HG03520 (cell line): ENCODE measurements around the gene COG3.

ENCODE experiments used
- ATAC-seq: cut with Tn5 transposase; IDR thresholded peaks from one replicate; pipeline ENCODE4 v1.9.1; 2021; ENCODE audit warnings: mild to moderate bottlenecking, moderate library complexity; ENCODE audit not compliant: unreplicated experiment

The COG3 gene

DNA sequence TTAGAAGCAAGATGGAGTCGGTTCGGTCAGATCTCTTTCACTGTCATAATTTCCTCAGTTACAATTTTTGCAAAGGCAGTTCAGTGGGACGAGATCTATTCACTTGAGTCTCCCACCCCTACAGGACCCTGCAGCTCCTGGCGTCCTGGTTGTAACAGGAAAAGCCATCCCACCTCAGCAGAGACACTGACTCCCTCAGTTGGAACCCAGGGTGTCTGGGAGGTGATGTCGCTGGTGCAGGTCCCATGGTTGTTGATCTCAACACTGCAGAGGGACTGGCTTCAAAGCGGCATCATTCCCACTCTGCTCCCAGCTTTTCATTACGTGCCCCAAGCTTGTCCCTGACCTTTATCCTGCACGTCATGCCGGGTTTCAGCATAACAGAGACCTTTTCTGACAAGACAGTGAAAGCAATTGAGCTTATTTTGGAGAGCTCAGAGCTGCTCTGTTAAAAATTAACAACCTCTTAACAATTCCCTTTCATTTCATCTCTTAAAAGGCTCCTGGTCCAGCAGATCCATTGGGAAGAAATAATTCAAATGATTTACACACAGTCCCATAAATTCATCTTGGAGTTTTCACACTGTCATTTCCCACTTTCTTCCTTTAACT, 17.6 kb upstream of the COG3 start:
- ATAC-seq = no peak

DNA sequence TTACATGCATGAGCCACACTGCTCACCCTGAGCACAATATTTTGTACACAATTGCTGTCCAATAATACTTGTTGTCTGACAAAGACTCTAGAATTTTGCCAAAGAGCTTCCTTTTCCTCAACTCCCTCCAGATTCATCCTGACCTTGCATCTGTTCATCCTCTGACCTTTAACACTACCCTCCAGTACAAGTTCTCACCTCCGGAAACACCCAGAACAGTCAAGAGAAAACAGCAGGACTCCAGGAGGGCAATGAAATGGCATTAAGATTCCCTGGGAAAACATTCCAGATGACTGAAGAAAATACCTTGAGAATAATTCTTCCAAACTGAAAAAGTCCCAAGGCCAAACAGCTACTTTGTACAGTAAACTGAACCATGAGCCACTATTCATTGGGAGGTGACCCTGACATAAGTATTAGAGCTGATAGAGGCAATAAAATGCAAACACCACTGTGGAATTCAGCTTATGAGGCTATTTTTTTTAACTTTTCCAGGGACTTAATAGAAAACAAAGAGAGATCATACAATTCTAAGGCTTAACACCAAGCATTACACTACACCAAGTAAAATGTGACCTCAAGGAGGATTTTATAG, 15.7 kb upstream of the COG3 start:
- ATAC-seq = no peak

DNA sequence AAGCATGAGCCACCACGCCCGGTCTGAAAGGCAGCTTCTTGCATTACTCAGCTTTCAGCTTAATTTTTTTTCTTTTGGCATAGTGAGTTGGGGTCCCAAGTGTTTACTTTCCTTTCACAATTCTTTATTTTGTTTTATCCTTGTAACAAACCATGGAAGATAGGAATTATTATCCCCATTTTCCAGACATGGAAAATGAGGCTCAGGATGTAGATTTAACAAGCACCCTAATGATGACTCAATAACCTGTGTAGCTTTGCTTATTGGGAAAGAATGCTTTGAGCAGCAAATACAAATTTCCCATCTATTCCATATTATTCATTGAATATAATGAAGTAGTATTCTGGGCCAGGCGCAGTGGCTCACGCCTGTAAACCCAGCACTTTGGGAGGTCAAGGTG, 13.5 kb upstream of the COG3 start:
- no peak for ATAC-seq

DNA sequence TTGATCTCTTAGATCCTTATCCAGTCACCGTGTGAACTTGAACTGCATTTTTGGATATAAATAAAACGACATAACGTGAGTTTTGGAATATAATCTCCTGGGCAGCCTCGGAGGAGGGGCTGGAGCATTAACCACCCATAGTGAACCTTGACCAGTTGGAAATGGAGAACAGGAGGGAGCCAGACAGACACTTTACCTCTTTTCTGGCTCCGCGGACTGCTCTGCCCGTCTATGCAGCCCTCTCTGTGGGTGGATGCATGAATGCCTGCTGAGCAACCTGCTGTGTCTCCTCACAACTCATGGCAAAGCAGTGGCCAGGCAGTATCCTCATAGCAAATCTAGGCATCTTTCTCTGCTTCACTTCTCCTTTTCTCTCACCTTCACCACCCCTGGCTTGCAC, 10.5 kb upstream of the COG3 start:
- ATAC-seq = no peak

DNA sequence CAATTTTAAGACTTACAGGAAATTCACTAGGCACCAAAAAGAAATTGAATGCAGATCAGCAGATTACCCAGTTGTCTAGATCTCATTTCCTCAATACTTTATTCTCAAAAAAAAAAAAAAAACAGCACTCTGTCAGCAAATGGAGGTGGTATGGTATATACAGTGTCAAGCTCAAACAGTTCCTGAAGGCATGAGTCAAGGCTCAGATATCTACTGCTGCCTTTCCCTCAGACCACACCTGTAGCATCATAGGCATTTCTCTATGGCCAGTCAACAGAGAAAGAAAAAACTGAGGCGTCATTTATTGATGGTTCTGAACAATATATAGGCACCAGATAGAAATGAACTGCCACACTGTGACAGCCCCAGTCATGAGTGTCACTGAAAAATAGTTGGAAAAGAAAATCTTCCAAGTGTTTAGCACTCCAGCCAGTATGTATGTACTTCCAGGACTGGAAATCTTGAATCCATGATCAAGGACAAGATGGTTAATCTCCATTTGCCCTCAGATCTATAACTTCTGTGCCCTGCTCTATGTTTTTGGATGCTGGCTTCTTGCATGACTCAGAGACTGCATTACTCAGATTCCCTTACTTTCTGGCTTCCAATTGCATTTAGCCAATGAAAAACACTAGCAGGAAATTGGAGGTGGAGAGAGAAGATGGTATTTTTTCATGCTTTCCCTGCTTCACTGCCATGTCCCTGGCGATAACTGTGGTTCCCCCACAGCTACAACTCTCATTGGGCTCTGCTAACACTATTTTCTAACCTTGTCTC, 8.4 kb upstream of the COG3 start:
- ATAC-seq = no peak

DNA sequence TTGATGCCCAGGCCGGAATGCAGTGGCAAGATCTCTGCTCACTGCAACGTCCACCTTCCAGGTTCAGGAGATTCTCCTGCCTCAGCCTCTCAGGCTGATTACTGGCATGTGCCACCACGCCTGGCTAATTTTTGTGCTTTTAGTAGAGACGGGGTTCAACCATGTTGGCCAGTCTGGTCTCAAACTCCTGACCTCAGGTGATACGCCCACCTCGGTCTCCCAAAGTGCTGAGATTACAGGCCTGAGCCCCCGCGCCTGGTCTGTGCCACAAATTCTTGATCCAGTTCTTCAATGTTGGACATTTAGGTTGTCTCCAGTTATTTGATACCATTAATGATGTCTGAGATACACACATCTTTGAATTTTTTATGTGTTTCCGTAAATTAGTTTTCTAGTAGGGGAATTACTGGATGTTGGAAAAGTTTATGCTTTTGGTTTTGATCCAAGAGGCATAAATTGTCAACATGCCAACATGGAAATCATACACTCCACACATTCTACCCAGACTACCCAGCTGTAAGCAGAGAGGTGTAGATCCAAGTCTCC, 525 bp upstream of the COG3 start:
- ATAC-seq = no peak

DNA sequence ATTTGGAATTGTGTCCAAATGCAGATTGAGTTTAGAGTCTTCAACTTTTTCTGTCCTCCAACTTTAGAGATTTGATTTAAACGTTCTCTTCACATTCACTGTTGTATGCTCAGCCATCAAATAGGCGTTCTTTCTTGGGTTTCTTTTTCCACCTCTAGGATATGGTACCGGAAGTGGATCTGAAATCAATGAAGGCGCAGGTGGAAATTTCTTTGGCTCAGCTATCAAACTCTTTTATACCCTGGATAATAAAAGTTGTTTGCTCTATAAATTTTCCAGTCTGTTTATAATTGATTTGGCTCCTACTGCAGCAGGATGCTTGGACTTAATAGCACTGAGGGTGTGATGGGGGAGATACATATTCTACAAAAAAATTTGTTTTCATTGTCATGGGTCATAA, 1.6 kb downstream of the COG3 start:
- no peak for ATAC-seq

DNA sequence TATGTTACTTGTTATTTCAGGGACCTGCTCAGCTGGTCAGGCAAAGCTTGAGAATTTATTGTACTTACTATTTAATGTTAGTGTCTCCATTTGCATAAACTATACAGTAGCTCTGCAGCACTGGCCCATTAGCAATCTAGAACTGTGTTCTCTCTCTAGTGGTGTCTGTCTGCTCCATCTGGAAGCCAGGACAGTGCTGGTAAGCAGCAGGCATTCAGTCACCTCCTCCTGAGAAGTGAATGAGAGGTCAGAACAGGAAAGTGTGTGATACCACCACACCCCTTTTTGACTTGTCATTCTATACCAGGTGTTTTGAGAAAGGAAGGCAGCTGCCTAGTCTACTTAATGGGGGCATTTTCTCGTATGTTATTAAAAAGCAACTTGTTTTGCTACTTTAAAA, 3.9 kb downstream of the COG3 start:
- no peak for ATAC-seq

DNA sequence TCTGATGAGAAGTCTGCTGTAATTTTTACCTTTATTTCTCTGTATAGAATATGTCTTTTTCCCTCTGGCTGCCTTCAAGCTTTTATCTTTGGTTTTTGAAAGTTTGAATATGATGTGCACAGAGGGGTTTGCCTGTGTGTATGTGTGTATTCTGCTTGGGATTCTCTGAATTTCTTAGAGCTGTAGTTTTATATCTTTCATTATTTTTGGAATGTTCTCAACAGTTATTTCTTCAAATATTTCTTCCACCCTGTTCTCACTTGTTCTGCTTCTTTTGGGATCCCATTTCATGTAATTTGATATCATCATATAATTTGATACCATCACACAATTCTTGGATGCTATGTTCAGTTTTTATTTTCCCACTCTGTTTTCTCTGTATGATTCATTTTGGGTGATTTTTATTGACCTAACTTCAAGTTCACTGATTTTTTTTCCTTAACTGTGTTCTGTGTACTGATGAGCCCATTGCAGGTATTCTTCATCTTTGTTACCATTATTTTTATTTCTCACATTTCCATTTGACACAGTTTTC, 7.5 kb downstream of the COG3 start:
- ATAC-seq = no peak

DNA sequence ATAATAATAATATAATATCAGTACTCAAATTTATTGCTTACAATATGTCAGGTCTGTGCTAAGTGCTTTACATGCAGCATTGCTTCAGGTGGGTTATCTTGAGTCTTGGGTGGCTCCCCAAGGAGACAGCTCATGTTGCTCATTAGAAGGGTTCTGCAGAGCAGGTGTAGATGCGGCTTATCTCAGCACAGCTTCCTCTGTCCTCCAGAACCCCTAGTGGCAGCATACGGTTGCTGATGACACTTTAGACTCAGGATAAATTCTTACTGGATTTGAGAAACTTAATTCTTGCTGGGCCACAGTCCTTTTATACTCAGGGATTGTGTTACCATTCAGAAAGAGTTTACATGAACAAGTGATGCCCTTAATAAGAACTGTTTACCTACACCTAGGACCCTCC, 8.9 kb downstream of the COG3 start:
- no peak for ATAC-seq

DNA sequence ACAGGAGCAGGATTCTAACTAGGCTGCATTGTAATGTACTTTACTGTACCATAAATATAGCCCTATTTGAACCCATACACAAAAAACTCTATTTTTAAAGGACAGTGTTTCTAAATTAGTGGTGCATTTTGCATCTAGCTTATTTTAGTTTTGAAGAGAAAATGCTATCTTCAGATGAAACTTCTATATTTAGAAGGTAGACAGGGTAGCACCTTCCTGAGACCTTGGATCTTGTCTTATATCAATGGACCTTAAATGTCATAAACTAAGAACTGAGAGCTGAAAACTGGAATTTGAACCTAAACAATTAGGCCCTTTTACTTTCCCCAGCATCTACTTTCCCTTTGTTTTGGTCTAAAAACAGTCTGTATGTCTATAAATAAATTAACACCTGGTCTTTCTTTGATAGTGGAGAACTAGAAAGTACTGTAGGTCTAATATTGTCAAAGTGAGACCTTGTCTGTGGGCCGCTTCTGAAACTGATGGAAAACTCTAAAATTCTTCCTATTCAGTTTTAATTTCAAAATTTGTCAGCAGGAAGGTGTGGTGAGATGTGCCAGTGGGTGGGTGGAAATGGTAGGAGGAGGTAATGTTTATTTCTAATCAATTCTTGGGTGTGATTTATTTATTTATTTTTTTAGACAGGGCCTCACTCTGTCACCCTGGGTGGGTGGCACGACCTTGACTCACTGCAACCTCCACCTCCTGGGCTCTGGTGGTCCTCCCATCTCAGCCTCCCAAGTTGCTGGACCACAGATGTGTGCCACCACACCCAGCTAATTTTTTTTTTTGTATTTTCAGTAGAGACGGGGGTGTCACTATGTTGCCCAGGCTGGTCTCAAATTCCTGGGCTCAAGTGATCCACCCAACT, 10.1 kb downstream of the COG3 start:
- ATAC-seq = no peak

DNA sequence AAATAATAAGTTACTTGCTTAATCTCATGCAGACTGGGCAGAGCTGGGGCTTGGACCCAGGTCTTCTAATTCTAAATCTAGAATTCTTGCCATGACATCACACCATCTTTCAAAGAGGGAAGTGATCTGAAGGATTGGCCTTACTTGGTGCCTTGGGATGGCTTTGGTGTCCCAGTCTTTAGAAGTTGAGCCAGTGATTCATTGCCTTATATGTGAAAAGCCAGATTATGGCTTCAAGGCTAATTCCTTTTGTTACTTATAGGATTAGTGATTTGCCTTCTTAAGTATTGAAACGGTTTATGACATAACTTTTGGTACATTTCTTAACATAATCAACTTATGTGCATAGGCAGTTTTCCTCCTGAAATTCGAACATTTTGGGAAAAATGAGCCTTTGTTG, 14.9 kb downstream of the COG3 start:
- ATAC-seq = no peak

DNA sequence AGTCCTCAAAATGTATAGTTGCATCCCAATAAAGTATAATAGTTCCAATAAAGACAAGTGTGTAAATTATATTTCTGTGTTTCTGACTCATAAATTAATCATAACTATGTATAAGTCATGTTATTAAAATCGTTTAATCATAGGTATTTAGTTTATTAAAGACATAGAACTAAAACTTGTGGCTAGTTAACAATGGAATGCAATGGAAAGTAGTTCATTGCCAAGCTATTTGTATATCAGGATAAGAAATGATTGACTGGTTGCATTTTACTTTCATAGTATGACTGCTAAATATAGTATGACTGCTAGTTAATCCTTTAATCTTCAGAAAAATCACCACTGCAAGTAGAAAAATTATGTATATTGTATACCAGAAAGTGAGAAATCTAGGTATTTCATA, 16.9 kb downstream of the COG3 start:
- ATAC-seq = no peak

DNA sequence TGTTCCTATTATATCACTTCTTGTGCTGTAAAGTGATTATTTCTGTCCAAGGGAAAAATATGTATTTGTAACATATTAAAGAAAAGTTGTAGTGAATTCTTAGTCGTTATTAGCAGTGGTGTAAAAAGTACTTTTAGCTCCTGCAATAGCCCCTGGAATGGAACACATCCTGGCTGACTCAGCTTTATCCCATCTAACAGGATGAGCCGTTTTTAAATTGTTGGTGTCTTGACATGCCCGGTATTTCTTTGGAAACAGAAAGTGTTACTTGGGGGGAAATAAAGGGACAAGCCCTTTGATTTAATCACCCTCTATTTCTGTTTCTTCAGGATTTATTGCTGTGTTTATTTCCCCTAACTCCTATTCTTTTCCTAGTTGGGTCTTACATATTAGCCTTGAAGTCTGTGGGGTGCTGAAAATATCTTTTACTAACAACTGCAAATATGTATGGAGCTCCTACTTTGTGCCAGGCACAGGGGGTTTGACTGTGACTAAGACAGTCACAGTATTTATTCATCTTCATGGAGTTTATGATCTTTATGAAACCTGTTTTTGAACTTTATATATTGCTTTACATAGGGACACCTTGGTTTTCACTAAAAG, 17.9 kb downstream of the COG3 start:
- no peak for ATAC-seq

DNA sequence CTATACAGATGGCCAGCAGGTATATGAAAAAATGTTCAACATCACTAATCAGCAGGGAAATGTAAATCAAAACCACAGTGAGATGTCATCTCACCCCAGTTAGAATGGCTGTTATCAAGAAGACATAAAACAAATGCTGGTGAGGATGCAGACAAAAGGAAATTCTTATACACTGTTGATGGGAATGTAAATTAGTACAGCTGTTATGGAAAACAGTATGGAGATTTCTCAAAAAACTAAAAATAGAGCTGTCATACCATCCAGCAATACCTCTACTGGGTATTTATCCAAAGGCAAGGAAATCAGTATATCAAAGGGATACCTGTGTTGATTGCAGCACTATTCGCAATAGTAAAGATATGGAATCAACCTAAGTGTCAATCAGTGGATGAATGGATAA, 22.9 kb downstream of the COG3 start:
- no peak for ATAC-seq

DNA sequence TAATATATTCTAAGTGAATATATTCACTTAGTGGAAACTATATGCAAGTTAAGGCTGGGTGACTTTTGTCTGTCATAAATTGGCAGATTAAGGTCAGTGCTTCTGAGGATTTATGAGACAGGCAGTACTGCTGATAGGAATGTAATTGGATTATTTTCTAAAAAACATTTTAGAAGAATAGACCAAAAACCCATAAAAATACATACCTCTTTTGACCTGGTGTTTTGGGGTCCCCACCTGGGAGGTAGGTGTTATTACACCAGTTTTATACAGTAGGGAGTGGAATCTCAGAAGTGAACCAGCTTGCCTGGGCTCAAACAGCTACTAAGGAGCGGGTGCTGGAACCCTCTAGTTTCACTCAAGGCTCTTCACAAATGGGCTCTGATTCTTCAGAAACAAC, 25.3 kb downstream of the COG3 start:
- no peak for ATAC-seq

DNA sequence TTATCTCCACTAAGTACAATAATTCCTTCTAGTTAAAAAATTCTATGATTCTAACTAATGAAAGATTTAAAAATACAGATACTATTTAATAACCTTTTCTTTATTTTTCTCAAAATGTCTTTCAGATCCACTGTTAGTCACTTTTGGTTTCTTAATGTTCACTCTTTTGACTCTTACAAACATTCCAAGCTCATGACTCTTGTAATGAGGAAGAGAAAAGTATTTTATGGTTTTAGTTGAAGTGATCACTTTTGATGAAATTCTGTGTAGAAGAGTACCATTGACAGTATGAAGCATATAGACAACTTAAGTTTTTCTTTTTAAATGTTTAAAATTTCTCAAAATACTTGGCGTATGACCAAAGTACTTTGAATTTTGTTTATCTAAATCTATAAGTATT, 27.8 kb downstream of the COG3 start:
- ATAC-seq = no peak

DNA sequence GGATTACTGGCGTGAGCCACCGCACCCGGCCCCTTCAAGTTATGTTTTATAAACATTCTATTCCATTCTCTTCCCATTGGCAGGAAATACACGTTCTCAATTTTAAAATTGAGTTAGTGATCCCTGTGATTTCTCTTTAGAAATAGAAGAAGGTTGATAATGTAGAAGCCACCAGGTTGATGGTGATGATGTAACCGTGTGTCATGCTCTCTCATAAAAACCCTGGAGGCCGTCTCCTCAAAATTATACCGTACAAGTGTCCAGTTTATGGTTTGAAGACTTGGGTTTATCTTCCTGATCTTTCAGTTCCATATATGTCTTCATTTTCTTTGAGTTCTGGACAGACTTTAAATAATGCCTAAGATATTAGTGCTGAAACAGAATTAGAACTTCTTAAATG, 32.2 kb downstream of the COG3 start:
- no peak for ATAC-seq

DNA sequence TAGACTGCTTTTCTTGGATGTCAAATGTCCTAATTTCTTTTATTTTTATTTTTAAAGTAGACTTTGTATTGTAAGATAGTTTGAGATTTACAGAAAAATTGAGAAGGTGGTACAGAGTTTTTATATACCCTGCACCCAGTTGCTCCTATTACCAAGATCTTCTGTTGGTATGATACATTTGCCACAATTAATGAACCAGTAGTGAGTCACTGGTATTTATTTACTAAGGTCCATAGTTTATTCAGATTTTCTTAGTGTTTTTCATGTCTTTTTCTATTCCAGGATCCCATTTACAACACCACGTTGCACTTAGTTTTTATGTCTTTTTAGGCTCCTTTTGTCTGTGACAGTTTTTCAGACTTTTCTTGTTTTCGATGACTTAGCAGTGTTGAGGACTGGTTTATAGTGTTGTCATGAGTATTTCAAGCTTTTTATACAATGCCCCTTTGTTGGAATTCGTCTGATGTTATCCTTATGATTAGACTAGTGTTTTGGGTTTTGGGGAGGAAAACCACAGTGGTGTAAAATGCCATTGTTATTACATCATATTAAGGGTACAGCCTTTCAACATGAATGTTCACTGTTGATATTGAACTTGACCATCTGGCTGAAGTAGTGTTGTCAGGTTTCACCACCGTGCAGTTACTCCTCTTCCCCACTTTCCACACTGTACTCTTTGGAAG, 35.9 kb downstream of the COG3 start:
- ATAC-seq = no peak

DNA sequence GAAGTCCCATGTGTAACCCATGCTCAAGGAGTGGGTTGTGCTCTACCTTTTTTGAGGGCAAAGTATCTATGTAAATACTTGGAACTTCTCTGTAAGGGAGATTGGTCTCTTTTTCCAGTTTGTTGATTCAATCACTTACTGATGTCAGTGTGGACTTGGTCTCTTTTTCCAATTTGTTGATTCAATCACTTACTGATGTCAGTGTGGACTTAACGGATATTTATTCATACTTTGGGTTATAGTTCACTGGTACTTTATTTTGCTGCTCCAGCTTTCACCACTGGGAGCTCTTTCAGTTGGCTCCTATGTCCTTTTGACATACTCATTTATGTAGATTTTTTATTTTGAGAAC, 36.4 kb downstream of the COG3 start:
- no peak for ATAC-seq
